GM12865 (cell line): ENCODE data around the gene CFAP53.
"Not testable (repeated sequence)": the region's sequence is repeated elsewhere in the genome, so short reads cannot be mapped to it uniquely, and the experiment has no call there.

Source experiments
- DNase-seq: peaks from one replicate; pipeline ENCODE4 v3.0.0; 2010; ENCODE audit warnings: low read depth
- H3K4me3 ChIP-seq: 2 replicates; pipeline ENCODE4 v1.5.1; 2011; ENCODE audit warnings: mild to moderate bottlenecking, low read depth, low read length, control low read depth
- TF ChIP-seq, protein P1 (sequence below): IDR thresholded peaks from 2 replicates; pipeline ENCODE4 v1.5.1; 2011; ENCODE audit warnings: low read length, control low read depth, low read depth, inconsistent platforms; ENCODE audit not compliant: insufficient read depth; ENCODE audit errors: missing control alignments

CFAP53 gene

DNA sequence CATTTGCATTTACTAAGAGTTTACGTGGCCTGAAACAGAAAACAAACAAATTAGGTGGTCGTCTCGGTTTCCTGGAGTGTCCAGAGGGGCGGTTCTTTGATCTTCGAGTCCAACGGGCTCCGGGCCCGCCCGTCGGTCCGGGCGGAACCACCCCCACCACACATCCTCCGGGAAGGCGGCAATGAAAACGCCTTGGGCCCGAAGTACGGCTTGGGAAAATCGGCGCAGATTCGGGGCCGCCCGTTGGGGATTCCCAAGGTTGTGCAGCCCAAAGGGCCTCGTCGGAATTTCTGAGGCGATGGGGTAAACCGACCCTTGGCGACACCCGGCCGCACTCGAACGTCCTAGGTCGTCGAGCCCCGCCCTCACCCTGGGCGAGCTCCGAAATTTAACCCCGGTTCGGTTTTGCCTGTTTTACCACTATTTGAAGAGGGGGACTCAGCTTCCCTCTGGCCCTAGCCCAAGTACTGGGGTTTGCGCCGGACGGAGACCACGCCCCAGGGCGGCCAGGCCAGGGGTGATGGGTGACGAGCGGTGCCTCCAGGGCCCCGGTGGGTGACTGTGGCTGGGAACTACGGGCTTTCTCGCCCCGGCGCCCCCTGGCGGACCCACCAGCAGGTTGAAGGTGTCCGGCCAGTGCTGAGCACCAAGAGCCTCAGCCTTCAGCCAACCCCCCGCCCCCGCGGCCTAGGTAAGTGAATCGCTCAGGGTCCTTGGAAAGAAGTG lies 1.9 kb upstream of the CFAP53 start:
- peak; percentile 95 for DNase-seq
- peak overlapping the region; percentile 54 for H3K4me3 ChIP-seq
- TF ChIP-seq, protein P1, sequence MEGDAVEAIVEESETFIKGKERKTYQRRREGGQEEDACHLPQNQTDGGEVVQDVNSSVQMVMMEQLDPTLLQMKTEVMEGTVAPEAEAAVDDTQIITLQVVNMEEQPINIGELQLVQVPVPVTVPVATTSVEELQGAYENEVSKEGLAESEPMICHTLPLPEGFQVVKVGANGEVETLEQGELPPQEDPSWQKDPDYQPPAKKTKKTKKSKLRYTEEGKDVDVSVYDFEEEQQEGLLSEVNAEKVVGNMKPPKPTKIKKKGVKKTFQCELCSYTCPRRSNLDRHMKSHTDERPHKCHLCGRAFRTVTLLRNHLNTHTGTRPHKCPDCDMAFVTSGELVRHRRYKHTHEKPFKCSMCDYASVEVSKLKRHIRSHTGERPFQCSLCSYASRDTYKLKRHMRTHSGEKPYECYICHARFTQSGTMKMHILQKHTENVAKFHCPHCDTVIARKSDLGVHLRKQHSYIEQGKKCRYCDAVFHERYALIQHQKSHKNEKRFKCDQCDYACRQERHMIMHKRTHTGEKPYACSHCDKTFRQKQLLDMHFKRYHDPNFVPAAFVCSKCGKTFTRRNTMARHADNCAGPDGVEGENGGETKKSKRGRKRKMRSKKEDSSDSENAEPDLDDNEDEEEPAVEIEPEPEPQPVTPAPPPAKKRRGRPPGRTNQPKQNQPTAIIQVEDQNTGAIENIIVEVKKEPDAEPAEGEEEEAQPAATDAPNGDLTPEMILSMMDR: peak; percentile 91

DNA sequence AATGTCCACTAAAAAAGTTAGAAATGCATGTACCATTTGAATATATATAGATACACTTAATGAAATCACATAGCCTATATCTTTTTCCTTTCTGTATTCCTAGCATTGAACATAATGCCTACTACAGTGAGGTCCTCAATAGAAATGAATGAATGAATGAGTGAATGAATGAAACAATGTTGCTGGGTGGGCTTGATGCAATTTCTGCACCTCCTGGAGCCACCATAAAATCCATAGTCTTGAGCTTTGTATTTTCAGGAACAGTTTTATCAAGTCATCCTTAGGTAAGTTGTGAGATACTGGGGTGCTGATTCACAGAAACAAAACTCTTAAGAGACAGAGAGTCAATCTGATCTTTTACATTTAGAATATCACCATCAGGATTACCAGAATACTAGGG lies 3.3 kb downstream of the CFAP53 start:
- TF ChIP-seq, protein P1: no peak
- H3K4me3 ChIP-seq: no peak overlapping the region
- DNase-seq: no peak

DNA sequence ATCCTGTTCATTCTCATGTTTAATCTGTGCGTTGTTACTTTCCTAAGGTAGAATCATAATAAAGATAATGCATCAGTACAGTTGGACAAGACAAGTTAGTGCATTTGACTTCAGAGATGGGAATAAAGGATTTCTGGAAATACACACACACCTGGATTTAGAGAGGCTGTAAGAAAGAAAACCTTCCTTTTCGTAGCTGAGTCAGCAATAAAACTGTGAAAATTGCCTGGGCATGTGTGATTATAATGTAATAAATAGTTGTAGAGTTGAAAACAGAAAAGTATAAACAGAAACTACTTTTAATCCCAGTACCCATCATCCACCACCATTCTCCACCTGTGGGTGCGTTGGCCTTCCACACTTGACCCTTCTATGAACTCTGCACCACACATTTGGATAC lies 15.4 kb downstream of the CFAP53 start:
- TF ChIP-seq, protein P1: no peak
- no peak for DNase-seq
- no peak overlapping the region for H3K4me3 ChIP-seq

DNA sequence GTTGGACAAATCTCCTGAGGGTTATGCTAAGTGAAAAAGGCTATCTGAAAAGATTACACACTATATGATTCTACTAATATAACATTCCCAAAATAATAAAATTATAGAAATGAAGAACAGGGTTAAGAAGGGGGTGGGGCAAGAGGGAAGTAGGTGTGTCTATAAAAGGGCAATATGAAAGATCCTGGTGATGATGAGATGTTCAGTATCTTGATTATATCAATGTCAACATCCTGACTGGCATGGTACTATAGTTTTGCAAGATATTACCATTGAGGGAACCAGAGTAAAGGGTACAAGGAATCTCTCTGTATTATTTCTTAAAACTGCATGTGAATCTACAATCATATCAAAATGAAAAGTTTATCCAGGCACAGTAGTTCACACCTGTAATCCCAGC lies 16.7 kb downstream of the CFAP53 start:
- DNase-seq: no peak
- H3K4me3 ChIP-seq: no peak overlapping the region
- TF ChIP-seq, protein P1: no peak

DNA sequence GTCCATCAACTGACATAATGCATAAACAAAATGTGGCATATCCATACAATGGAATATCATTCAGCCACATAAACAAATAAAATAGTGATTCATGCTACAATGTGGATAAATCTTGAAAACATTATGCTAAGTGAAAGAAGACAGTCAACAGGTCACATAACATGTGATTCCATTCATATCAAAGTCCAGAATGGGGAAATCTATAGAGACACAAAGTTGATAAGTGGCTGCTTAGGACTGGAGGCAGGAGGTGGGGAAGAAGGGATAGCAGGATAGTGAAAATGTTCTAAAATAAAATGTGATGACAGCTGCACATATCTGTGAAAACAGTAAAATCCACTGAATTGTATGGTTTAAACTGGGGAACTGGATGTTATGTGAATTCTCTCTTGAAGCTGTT lies 18.7 kb downstream of the CFAP53 start:
- DNase-seq: no peak
- TF ChIP-seq, protein P1: no peak

DNA sequence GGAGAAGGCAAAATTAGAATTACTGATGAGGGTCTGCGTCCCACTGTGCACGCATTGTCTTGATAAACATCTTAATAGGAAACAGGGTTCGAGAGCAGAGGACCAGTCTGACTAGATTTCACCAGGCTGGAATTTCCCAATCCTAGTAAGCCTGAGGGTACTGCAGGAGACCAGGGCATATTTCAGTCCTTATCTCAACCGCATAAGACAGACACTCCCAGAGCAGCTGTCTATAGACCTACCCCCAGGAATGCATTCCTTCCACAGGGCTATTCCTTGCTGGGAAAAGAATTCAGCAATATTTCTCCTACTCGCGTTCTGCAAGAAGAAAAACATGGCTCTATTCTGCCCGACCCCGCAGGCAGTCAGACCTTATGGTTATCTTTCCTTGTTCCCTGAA lies 24.5 kb downstream of the CFAP53 start:
- not testable (repeated sequence) for H3K4me3 ChIP-seq

More for the DNA sequence above, 18.7 kb downstream of the CFAP53 start:
- no peak overlapping the region for H3K4me3 ChIP-seq

DNA sequence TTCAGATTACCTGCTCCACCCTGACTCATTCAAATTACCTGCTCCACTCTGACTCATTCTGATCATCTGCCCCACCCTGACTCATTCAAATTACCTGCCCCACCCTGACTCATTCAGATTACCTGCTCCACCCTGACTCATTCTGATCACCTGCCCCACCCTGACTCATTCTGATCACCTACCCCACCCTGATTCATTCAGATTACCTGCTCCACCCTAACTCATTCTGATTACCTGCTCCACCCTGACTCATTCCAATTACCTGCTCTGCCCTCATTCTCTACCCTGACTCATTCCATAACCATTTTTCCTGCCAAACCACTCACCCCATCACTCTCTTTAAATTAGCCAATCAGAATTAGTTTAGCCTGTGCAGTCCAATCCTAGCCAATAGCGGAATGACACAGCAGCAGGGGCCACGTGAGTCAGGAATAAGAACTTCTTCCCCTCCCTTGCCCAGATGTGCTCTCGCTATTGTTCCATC lies 26.2 kb downstream of the CFAP53 start:
- TF ChIP-seq, protein P1: no peak
- H3K4me3 ChIP-seq: no peak overlapping the region
- no peak for DNase-seq

More for the DNA sequence above, 24.5 kb downstream of the CFAP53 start:
- not testable (repeated sequence) for DNase-seq
